Measurements from ENCODE around the gene RIT2.

Gene RIT2

DNA sequence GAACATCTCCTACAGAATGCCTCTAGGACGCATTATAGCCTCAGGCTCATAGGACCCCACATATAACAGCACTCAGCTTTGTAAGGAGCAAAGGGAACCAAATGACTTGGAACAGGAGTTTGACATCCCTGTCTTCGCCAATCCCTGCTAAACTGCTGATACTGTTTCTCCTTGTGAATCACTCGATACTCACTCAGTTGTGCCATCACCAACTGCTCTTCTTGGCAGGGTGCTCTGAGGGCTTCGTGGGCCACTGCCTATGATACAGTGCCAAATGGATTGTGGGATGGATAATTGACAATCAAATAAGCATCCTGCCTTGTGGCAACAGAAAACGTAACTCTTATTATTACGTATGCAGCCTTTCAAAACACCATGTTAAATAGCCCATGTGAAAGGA, 396.3 kb downstream of the RIT2 start:
- no peak for DNase-seq
- Mint-ChIP-seq H3K36me3 (ENCODE audit: low read depth) (no peaks in the 10 kb centered on the region), H3K4me1 (no peaks in the 10 kb centered on the region), H3K27me3 (ENCODE audit: low read depth, poor library complexity) (no peaks in the 10 kb centered on the region), H3K9me3 (no peaks in the 10 kb centered on the region), H3K27ac (no peak overlapping the region), H3K4me3 (no peak overlapping the region)
- TF ChIP-seq CTCF (IDR thresholded peaks at IDR 0.05): no peak

- H3K27ac Mint-ChIP-seq: no peak overlapping the region
- no peaks in the 10 kb centered on the region for H3K36me3 Mint-ChIP-seq (ENCODE audit: low read depth)
- DNase-seq: no peak
- peaks cover 11% of the 10 kb centered on the region for H3K4me1 Mint-ChIP-seq
- H3K4me3 Mint-ChIP-seq: no peak overlapping the region
- H3K9me3 Mint-ChIP-seq: no peaks in the 10 kb centered on the region
- no peaks in the 10 kb centered on the region for H3K27me3 Mint-ChIP-seq (ENCODE audit: low read depth, poor library complexity)
- TF ChIP-seq CTCF (IDR thresholded peaks at IDR 0.05): no peak
Measured at GRCh38 chr18:42712065-42712464, 403.4 kb downstream of the RIT2 start.

DNA sequence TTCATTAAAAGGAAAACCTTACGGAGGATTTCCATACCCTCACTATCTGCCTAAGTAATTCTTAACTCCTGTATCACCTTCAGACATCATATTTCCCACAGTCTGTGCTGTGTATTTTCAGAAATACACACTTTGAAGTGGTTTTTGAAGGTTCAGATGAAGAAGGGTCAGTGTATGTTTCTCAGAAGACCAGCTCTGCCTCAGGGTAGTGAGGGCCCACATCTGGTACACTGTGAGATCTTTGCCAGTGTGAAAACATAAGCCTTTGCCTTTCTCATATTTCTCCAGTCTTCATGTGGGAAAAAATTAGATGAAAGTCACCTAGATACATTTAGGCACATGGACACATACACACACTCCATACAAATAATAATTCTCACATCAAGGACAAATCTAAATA, 408.4 kb downstream of the RIT2 start:
- Mint-ChIP-seq H3K36me3 (ENCODE audit: low read depth) (no peaks in the 10 kb centered on the region), H3K4me1 (peaks cover 24% of the 10 kb centered on the region), H3K27me3 (ENCODE audit: low read depth, poor library complexity) (no peaks in the 10 kb centered on the region), H3K9me3 (no peaks in the 10 kb centered on the region), H3K4me3 (no peak overlapping the region), H3K27ac (peak overlapping the region; percentile 92)
- no peak for TF ChIP-seq CTCF (IDR thresholded peaks at IDR 0.05)
- DNase-seq: no peak

GRCh38 chr18:42706618-42707017, 408.9 kb downstream of the RIT2 start:
- H3K4me1 Mint-ChIP-seq: peaks cover 24% of the 10 kb centered on the region
- peak; percentile 34 for DNase-seq

GRCh38 chr18:42706029-42706608, 409.4 kb downstream of the RIT2 start:
- no peaks in the 10 kb centered on the region for H3K9me3 Mint-ChIP-seq
- no peak for DNase-seq
- no peak for TF ChIP-seq CTCF (IDR thresholded peaks at IDR 0.05)
- peak overlapping the region; percentile 5 for H3K4me3 Mint-ChIP-seq
- no peaks in the 10 kb centered on the region for H3K27me3 Mint-ChIP-seq (ENCODE audit: low read depth, poor library complexity)
- peaks cover 24% of the 10 kb centered on the region for H3K4me1 Mint-ChIP-seq
- H3K36me3 Mint-ChIP-seq (ENCODE audit: low read depth): no peaks in the 10 kb centered on the region
- peak overlapping the region; percentile 92 for H3K27ac Mint-ChIP-seq

More at GRCh38 chr18:42706618-42707017, 408.9 kb downstream of the RIT2 start:
- H3K27me3 Mint-ChIP-seq (ENCODE audit: low read depth, poor library complexity): no peaks in the 10 kb centered on the region
- peak overlapping the region; percentile 92 for H3K27ac Mint-ChIP-seq
- H3K4me3 Mint-ChIP-seq: peak overlapping the region; percentile 5
- no peaks in the 10 kb centered on the region for H3K36me3 Mint-ChIP-seq (ENCODE audit: low read depth)
- H3K9me3 Mint-ChIP-seq: no peaks in the 10 kb centered on the region
- TF ChIP-seq CTCF (IDR thresholded peaks at IDR 0.05): no peak

All from nephron progenitor cell (in vitro differentiated cells).